ENCODE results near the gene MCOLN1.

Gene MCOLN1

GRCh38 chr19:7522072-7522922, at the start of gene MCOLN1:
Gene MCOLN1, plus strand, starts transcription at chr19:7522624. Its CDS starts 127 bp downstream, at chr19:7522751.
- peak within 1 kb of the TSS; percentile 81 for H3K4me3 Mint-ChIP-seq
- H3K27me3 Mint-ChIP-seq: peaks cover 8% of the 10 kb centered on the region
- peaks cover 63% of the 10 kb centered on the region for H3K36me3 Mint-ChIP-seq (ENCODE audit: low read depth)
- intact Hi-C loops (cut with micrococcal nuclease): loop anchor here (1.0 to 10.0 kb wide), 3 partner anchors 12 to 127 kb away; no protein-coding TSS in a partner anchor
- H3K27ac Mint-ChIP-seq: peak within 1 kb of the TSS; percentile 72
- peaks cover 49% of the 10 kb centered on the region for H3K4me1 Mint-ChIP-seq (ENCODE audit: low read depth)
- no peaks in the 10 kb centered on the region for H3K9me3 Mint-ChIP-seq

- Mint-ChIP-seq H3K4me1 (ENCODE audit: low read depth) (peaks cover 50% of the 10 kb centered on the region), H3K4me3 (no peak overlapping the region), H3K36me3 (ENCODE audit: low read depth) (peaks cover 44% of the 10 kb centered on the region), H3K27ac (peak overlapping the region; percentile 25), H3K9me3 (no peaks in the 10 kb centered on the region), H3K27me3 (no peaks in the 10 kb centered on the region)
- intact Hi-C loops (cut with micrococcal nuclease): no loop called here
Measured at GRCh38 chr19:7475665-7476064, 46.8 kb upstream of the MCOLN1 start.

- Mint-ChIP-seq H3K9me3 (no peaks in the 10 kb centered on the region), H3K36me3 (ENCODE audit: low read depth) (peaks cover 38% of the 10 kb centered on the region), H3K27me3 (no peaks in the 10 kb centered on the region), H3K4me3 (no peak overlapping the region), H3K27ac (peak overlapping the region; percentile 25), H3K4me1 (ENCODE audit: low read depth) (peaks cover 55% of the 10 kb centered on the region)
- intact Hi-C loops (cut with micrococcal nuclease): no loop called here
Measured at GRCh38 chr19:7476241-7476640, 46.2 kb upstream of the MCOLN1 start.

GRCh38 chr19:7476777-7477494, 45.5 kb upstream of the MCOLN1 start:
- H3K27me3 Mint-ChIP-seq: no peaks in the 10 kb centered on the region
- no peak overlapping the region for H3K4me3 Mint-ChIP-seq

GRCh38 chr19:7477758-7478157, 44.7 kb upstream of the MCOLN1 start:
- no peak overlapping the region for H3K27ac Mint-ChIP-seq
- H3K27me3 Mint-ChIP-seq: no peaks in the 10 kb centered on the region
- H3K36me3 Mint-ChIP-seq (ENCODE audit: low read depth): peaks cover 23% of the 10 kb centered on the region
- peaks cover 55% of the 10 kb centered on the region for H3K4me1 Mint-ChIP-seq (ENCODE audit: low read depth)
- no peaks in the 10 kb centered on the region for H3K9me3 Mint-ChIP-seq
- intact Hi-C loops (cut with micrococcal nuclease): no loop called here
- no peak overlapping the region for H3K4me3 Mint-ChIP-seq

More at GRCh38 chr19:7476777-7477494, 45.5 kb upstream of the MCOLN1 start:
- no peaks in the 10 kb centered on the region for H3K9me3 Mint-ChIP-seq
- H3K4me1 Mint-ChIP-seq (ENCODE audit: low read depth): peaks cover 55% of the 10 kb centered on the region
- intact Hi-C loops (cut with micrococcal nuclease): no loop called here
- peaks cover 31% of the 10 kb centered on the region for H3K36me3 Mint-ChIP-seq (ENCODE audit: low read depth)
- H3K27ac Mint-ChIP-seq: peak overlapping the region; percentile 25

- no peak overlapping the region for H3K27ac Mint-ChIP-seq
Measured at GRCh38 chr19:7478173-7478842, 44.1 kb upstream of the MCOLN1 start.

GRCh38 chr19:7478843-7479227, 43.6 kb upstream of the MCOLN1 start:
- no peak overlapping the region for H3K27ac Mint-ChIP-seq
- no peak overlapping the region for H3K4me3 Mint-ChIP-seq
- peaks cover 13% of the 10 kb centered on the region for H3K36me3 Mint-ChIP-seq (ENCODE audit: low read depth)
- intact Hi-C loops (cut with micrococcal nuclease): no loop called here
- peaks cover 53% of the 10 kb centered on the region for H3K4me1 Mint-ChIP-seq (ENCODE audit: low read depth)
- no peaks in the 10 kb centered on the region for H3K9me3 Mint-ChIP-seq
- H3K27me3 Mint-ChIP-seq: peaks cover 5% of the 10 kb centered on the region

More at GRCh38 chr19:7478173-7478842, 44.1 kb upstream of the MCOLN1 start:
- intact Hi-C loops (cut with micrococcal nuclease): no loop called here
- Mint-ChIP-seq H3K27me3 (peaks cover 4% of the 10 kb centered on the region), H3K9me3 (no peaks in the 10 kb centered on the region), H3K4me1 (ENCODE audit: low read depth) (peaks cover 55% of the 10 kb centered on the region), H3K36me3 (ENCODE audit: low read depth) (peaks cover 19% of the 10 kb centered on the region), H3K4me3 (no peak overlapping the region)

- H3K4me3 Mint-ChIP-seq: no peak overlapping the region
- H3K4me1 Mint-ChIP-seq (ENCODE audit: low read depth): peaks cover 53% of the 10 kb centered on the region
- intact Hi-C loops (cut with micrococcal nuclease): loop anchor here (5.0 kb wide), 1 partner anchor 42 kb away; the partner anchor contains the start of gene MCOLN1
- peak overlapping the region; percentile 89 for H3K27ac Mint-ChIP-seq
- H3K36me3 Mint-ChIP-seq (ENCODE audit: low read depth): peaks cover 13% of the 10 kb centered on the region
- H3K27me3 Mint-ChIP-seq: peaks cover 5% of the 10 kb centered on the region
- H3K9me3 Mint-ChIP-seq: no peaks in the 10 kb centered on the region
Measured at GRCh38 chr19:7480222-7480969, 42.0 kb upstream of the MCOLN1 start.

- intact Hi-C loops (cut with micrococcal nuclease): loop anchor here (5.0 kb wide), 1 partner anchor 41 kb away; the partner anchor contains the start of gene MCOLN1
- Mint-ChIP-seq H3K4me1 (ENCODE audit: low read depth) (peaks cover 53% of the 10 kb centered on the region), H3K36me3 (ENCODE audit: low read depth) (peaks cover 13% of the 10 kb centered on the region), H3K27ac (peak overlapping the region; percentile 89), H3K9me3 (no peaks in the 10 kb centered on the region), H3K27me3 (peaks cover 9% of the 10 kb centered on the region), H3K4me3 (no peak overlapping the region)
Measured at GRCh38 chr19:7480970-7481255, 41.5 kb upstream of the MCOLN1 start.

- H3K27ac Mint-ChIP-seq: peak overlapping the region; percentile 52
- peaks cover 9% of the 10 kb centered on the region for H3K27me3 Mint-ChIP-seq
- H3K9me3 Mint-ChIP-seq: no peaks in the 10 kb centered on the region
- intact Hi-C loops (cut with micrococcal nuclease): loop anchor here (5.0 kb wide), 1 partner anchor 39 kb away; the partner anchor contains the start of gene MCOLN1
- H3K36me3 Mint-ChIP-seq (ENCODE audit: low read depth): no peaks in the 10 kb centered on the region
- H3K4me1 Mint-ChIP-seq (ENCODE audit: low read depth): peaks cover 43% of the 10 kb centered on the region
- H3K4me3 Mint-ChIP-seq: peak overlapping the region; percentile 44
Measured at GRCh38 chr19:7482584-7483439, 39.6 kb upstream of the MCOLN1 start.

GRCh38 chr19:7483720-7484201, 38.7 kb upstream of the MCOLN1 start:
- Mint-ChIP-seq H3K4me1 (ENCODE audit: low read depth) (peaks cover 43% of the 10 kb centered on the region), H3K9me3 (no peaks in the 10 kb centered on the region), H3K4me3 (no peak overlapping the region), H3K27ac (peak overlapping the region; percentile 52), H3K27me3 (peaks cover 9% of the 10 kb centered on the region), H3K36me3 (ENCODE audit: low read depth) (no peaks in the 10 kb centered on the region)
- intact Hi-C loops (cut with micrococcal nuclease): loop anchor here (5.0 kb wide), 1 partner anchor 39 kb away; the partner anchor contains the start of gene MCOLN1

GRCh38 chr19:7486923-7487322, 35.5 kb upstream of the MCOLN1 start:
- H3K27ac Mint-ChIP-seq: peak overlapping the region; percentile 47
- H3K4me3 Mint-ChIP-seq: no peak overlapping the region
- H3K27me3 Mint-ChIP-seq: peaks cover 9% of the 10 kb centered on the region
- intact Hi-C loops (cut with micrococcal nuclease): no loop called here
- H3K4me1 Mint-ChIP-seq (ENCODE audit: low read depth): peaks cover 38% of the 10 kb centered on the region
- no peaks in the 10 kb centered on the region for H3K9me3 Mint-ChIP-seq
- H3K36me3 Mint-ChIP-seq (ENCODE audit: low read depth): no peaks in the 10 kb centered on the region
